Ascending aorta (tissue), 2 donors: Measurements from ENCODE around the gene C6orf58. TPM values are rescaled to one million over a fixed set of nuclear protein-coding genes. Genes with fewer than 3 reads are reported as not detected.

Experiments used
- DNase-seq, 2 donors: peaks; one replicate each; pipeline ENCODE4 v3.0.0-alpha.2; 2019; ENCODE audit warnings: low spot score in 2 of 2
- H3K27ac ChIP-seq, 2 donors: fragments of 200-600 bp; sonication (generic); one replicate each; pipeline ENCODE4 v1.5.1; 2016 to 2017; ENCODE audit warnings: mild to moderate bottlenecking in 1 of 2
- H3K27me3 ChIP-seq: fragments of 200-600 bp; sonication (generic); one replicate; pipeline ENCODE4 v1.5.1; 2017
- H3K36me3 ChIP-seq, 2 donors: fragments of 200-600 bp; sonication (generic); one replicate each; pipeline ENCODE4 v1.5.1; 2016
- H3K4me1 ChIP-seq, 2 donors: fragments of 200-600 bp; sonication (generic); one replicate each; pipeline ENCODE4 v1.5.1; 2016 to 2017; ENCODE audit warnings: mild to moderate bottlenecking in 1 of 2
- H3K4me3 ChIP-seq, 2 donors: fragments of 200-600 bp; sonication (generic); one replicate each; pipeline ENCODE4 v1.5.1; 2016 to 2017; ENCODE audit warnings: mild to moderate bottlenecking in 1 of 2
- H3K9me3 ChIP-seq, 2 donors: fragments of 200-600 bp; sonication (generic); one replicate each; pipeline ENCODE4 v1.5.1; 2016
- intact Hi-C: fragments of 100-400 bp; cut with DNase I; formaldehyde crosslinking; loops from one replicate; pipeline ENCODE4 v1.15.1; 2023
- total RNA-seq: library from RNA; depleted of rRNA; stranded (reverse); fragments of >200 nt; gene quantifications from one replicate; pipeline ENCODE4 v1.1.0, GENCODE V29; 2016
- TF ChIP-seq, protein P1 (sequence below), 3 experiments: fragments of 200-600 bp in 2 of 3; fragments of 450-650 bp in 1 of 3; sonication (generic) in 2 of 3; IDR thresholded peaks; one replicate each; pipeline ENCODE4 v1.5.1; 2016 to 2019; ENCODE audit warnings: antibody characterized with exemption in 3 of 3, mild to moderate bottlenecking in 1 of 3, moderate library complexity in 1 of 3

Gene C6orf58
- total RNA-seq, 1 donor from 2014 or later: not detected

DNA sequence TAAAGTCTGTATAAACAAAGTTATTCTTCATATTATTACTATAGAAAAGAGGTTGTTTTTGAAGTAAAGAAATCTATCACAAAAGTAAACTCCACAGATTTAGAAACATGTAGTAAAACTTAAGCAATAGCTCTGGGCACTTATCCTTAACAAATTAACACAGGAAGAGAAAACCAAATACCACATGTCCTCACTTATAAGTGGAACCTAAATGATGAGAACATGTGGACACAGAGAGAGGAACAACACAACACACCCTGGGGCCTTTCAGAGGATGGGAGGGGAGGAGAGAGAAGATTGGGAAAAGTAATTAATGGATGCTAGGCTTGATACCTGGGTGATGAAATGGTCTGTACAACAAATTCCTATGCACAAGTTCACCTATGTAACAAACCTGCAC is 57.2 kb downstream of the C6orf58 start:
- TF ChIP-seq, protein P1, sequence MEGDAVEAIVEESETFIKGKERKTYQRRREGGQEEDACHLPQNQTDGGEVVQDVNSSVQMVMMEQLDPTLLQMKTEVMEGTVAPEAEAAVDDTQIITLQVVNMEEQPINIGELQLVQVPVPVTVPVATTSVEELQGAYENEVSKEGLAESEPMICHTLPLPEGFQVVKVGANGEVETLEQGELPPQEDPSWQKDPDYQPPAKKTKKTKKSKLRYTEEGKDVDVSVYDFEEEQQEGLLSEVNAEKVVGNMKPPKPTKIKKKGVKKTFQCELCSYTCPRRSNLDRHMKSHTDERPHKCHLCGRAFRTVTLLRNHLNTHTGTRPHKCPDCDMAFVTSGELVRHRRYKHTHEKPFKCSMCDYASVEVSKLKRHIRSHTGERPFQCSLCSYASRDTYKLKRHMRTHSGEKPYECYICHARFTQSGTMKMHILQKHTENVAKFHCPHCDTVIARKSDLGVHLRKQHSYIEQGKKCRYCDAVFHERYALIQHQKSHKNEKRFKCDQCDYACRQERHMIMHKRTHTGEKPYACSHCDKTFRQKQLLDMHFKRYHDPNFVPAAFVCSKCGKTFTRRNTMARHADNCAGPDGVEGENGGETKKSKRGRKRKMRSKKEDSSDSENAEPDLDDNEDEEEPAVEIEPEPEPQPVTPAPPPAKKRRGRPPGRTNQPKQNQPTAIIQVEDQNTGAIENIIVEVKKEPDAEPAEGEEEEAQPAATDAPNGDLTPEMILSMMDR (IDR thresholded peaks at IDR 0.05): no peak
- H3K9me3 ChIP-seq: no peaks in the 10 kb centered on the region
- H3K4me3 ChIP-seq: no peak overlapping the region
- H3K27ac ChIP-seq: no peak overlapping the region
- H3K27me3 ChIP-seq: no peaks in the 10 kb centered on the region
- intact Hi-C loops: no loop called here
- no peaks in the 10 kb centered on the region for H3K4me1 ChIP-seq
- DNase-seq: no peak
- no peaks in the 10 kb centered on the region for H3K36me3 ChIP-seq

- H3K27me3 ChIP-seq: no peaks in the 10 kb centered on the region
- H3K4me3 ChIP-seq: no peak overlapping the region
- intact Hi-C loops: no loop called here
- no peaks in the 10 kb centered on the region for H3K36me3 ChIP-seq
- no peaks in the 10 kb centered on the region for H3K9me3 ChIP-seq
- DNase-seq: no peak
- H3K4me1 ChIP-seq: no peaks in the 10 kb centered on the region
- TF ChIP-seq, protein P1 (IDR thresholded peaks at IDR 0.05): no peak
- H3K27ac ChIP-seq: no peak overlapping the region
Measured at GRCh38 chr6:127635091-127635490, 58.1 kb downstream of the C6orf58 start.

DNA sequence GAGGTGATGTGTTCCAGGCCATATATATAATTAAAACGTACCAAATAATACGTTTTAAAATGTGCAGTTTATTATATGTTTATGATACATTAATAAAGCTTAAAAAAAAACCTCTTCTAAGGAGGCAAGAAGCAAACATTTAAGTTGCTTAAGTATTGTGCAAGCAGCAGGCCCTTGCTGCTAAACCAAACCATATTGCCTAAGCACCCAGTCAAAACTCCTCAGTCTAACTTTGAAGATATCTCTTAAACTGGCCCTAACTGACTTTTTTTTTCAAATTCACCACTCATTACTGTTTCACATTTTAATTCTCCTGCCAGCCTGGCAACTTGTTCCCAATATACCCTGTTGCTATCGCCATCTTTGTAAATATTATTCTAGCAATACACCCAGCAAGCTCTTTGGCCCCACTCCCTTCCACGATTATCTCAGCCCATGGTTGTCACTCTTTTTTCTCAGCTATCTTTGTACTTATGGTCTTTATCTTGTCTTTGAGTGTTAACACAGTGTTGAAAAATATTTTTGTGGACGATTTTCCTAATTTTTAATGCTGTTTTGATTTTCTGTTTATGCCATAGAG is 60.9 kb downstream of the C6orf58 start:
- TF ChIP-seq, protein P1 (IDR thresholded peaks at IDR 0.05): no peak
- Histone ChIP-seq H3K27me3 (no peaks in the 10 kb centered on the region), H3K36me3 (no peaks in the 10 kb centered on the region), H3K27ac (no peak overlapping the region), H3K4me3 (no peak overlapping the region), H3K4me1 (no peaks in the 10 kb centered on the region), H3K9me3 (no peaks in the 10 kb centered on the region)
- intact Hi-C loops: no loop called here
- DNase-seq: no peak

Other genes with a start within 250 kb of the C6orf58 start
- 3.3 TPM for gene ECHDC1, start 233.6 kb upstream of the C6orf58 start, total RNA-seq
- not detected for gene KIAA0408, start 117.8 kb upstream of the C6orf58 start, total RNA-seq